HG03342 (cell line): ENCODE data around the gene CRTC1.

ENCODE experiments used
- ATAC-seq: cut with Tn5 transposase; IDR thresholded peaks from one replicate; pipeline ENCODE4 v1.9.1; 2021; ENCODE audit warnings: mild to moderate bottlenecking, moderate library complexity; ENCODE audit not compliant: unreplicated experiment

CRTC1 gene

DNA sequence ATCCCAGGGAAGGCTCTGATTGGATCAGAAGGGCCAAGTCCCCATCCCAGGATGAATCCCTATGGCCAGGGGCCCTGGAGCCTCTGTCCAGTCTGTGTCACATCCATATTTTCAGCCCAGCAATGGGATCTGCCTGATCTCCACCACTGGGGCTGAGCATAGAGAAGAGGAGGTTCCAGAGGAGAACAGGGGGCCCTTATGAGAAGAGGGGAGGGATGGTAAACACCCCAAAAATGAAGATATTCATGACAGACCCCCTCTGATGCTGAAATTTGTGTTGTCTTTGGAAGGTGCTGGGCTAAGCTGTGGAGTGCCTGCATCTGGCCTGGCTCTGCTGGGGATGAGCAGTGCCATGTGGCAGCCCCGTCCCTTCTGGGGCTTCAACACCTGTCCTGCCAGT, 32.2 kb upstream of the CRTC1 start:
- no peak for ATAC-seq

DNA sequence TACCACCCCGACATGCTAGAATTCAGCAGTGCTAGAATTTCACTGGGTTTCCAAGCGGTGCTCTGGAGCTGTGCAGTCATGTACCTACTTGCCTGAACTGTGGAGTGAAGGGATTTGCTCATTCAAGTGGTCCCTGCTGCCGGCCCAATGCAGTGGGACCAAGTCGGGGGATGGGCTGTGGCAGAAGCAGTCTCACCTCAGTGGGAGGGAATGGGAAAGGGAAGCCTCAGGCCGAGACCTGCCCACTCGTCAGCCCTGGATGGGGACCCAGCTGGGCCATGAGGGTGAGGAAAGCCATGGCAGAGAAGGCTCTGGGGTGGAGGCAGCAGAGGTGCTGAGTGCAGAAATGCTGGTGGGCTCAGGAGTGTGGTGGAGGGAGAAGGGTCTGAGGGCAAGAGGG, 31.7 kb upstream of the CRTC1 start:
- no peak for ATAC-seq

DNA sequence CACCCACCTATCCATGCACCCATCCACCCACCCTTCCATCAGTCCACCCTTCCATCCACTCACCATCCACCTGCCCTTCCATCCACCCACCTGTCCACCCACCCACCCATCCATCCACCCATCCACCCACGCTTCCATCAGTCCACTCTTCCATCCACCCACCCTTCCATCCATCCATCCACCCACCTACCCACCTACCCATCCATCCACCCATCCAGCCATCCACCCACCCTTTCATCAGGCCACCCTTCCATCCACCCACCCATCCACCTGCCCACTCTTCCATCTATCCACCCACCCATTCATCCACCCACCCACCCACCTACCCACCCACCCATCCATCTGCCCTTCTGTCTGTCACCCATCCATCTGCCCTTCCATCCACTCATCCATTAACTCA, 29.6 kb upstream of the CRTC1 start:
- no peak for ATAC-seq

DNA sequence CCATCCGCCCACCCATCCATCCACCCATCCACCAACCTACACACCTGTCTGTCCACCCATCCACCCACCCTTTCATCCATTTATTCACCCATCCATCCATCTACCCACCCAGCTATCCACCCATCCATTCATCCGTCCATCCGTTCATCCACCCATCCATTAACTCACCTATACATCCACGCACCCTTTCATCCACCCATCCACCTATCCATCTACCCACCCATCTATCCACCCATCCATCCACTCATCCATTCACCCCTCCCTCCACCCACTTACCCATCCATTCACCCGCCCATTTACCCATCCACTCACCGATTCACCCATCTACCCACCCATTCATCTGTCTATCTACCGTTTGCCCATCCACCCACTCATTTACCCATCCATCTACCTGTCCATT, 29.0 kb upstream of the CRTC1 start:
- ATAC-seq: no peak

DNA sequence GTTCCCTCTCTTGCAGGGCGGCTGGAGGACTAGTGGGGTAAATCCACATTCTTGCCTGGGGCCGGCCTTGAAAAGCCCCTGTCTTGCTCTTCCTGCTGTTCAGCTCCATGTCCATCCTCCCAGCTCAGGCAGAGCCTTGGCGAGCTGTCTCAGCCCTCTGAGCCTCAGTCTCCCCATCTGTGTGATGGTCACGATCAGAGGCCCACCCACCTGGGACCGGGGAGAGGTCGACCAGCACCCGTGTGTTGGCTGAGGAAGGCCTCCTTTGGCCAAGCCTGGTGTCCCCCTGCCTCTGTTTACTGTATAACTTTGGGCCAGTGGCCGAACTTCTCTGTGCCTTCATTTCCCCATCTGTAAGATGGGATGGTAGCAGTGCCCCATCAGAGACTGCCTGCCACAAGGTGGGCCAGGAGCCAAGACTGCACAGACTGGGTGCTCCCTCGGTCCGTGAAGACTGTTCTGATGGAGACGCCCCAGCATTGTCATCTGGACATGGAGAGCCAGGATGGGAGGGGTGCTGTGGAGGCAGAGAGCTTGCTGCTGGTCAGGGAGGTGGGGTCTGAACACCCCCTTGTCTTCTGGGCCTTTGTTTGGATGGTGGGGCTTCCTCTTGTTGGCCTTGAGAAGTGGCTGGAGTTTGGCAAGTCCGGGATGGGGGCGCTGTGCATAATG, 28.2 kb upstream of the CRTC1 start:
- ATAC-seq: no peak

DNA sequence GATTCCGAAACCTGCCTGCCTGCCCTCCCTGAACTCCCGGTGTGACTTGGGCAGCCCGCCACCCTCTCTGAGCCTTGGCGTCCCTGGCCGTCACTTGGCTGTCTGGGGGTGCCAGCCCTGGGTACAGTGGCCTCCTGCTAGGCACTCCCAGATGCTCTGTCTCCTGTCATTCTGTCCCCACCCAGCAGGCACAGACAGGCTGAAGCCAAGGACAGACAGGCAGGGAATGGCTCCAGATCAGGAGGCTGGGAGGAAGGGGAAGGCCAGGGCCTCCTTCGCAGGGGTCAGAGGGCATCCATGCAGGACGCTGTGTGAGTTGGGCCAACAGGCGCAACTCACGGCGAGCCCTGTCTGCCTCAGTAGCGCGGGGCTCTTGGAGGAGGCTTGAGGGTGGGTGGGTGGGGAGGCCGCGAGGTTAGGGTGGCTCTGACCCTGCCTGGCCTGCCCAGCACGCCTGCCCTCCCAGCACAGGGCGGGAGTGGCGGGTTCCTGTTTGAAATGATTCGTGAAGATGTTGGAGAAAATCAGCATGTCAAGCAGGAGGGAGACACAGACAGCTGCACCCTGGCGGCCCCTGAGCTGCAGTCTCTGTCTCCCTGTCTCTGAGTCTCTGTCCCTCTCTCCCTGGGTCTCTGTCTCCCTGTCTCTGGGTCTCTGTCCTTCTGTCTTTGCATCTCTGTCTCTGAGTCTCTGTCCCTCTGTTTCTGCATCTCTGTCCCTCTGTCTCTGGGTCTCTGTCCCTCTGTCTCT, 27.0 kb upstream of the CRTC1 start:
- ATAC-seq: no peak

DNA sequence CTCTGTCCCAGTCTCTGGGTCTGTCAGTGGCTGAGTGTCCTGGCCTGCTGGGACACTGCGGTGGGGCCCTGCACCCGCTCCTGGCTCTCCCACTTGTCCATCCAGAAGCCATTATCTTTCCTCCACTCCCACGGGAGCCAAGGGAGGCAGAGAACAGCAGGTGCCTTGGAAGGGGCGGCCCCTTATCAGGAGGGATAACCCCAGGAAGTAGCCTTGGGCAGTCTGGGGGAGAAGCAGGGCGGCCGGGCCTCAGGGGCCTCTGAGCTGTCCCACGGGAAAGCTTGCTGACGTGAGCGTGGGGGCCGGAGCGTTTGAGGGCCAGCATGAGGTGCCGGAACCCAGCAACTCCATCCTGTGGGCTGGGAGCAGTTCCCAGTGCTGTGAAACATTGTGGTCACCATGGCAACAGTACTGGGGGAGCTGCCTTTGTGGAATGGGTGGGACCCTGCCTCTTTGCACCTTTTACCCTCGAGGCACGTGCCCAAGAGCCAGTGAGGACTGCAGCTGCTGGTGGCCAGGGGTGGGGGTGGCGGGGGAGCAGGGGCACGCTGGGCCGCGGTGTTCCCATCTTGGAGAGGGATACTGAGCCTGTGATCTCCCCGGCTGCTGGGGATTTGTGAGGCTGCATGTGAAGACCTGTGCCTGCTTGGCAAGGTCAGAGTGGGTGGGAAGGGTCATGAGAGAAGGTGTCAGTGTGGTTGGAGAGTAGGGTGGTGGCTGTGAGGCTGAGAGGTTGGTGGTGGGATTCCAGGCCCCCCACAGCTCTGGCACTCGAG, 25.7 kb upstream of the CRTC1 start:
- ATAC-seq: no peak

DNA sequence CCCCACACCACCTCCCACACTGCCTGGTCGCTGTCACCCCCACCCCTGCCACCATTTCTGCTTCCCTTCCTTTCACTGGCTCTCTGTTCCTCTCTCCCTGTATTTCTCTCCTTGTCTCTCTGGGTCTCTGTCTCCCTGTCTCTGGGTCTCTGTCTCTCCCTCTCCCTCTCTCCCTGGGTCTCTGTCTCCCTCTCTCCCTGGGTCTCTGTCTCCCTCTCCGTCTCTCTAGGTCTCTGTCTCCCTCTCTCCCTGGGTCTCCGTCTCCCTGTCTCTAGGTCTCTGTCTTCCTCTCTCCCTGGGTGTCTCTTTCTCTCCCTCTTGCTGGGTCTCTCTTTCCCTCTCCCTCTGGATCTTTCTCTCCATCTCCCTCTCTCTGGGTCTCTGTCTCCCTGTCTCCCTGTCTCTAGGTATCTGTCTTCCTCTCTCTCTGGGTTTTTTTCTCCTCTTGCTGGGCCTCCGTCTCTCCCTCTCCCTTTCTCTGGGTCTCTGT, 25.1 kb upstream of the CRTC1 start:
- no peak for ATAC-seq

DNA sequence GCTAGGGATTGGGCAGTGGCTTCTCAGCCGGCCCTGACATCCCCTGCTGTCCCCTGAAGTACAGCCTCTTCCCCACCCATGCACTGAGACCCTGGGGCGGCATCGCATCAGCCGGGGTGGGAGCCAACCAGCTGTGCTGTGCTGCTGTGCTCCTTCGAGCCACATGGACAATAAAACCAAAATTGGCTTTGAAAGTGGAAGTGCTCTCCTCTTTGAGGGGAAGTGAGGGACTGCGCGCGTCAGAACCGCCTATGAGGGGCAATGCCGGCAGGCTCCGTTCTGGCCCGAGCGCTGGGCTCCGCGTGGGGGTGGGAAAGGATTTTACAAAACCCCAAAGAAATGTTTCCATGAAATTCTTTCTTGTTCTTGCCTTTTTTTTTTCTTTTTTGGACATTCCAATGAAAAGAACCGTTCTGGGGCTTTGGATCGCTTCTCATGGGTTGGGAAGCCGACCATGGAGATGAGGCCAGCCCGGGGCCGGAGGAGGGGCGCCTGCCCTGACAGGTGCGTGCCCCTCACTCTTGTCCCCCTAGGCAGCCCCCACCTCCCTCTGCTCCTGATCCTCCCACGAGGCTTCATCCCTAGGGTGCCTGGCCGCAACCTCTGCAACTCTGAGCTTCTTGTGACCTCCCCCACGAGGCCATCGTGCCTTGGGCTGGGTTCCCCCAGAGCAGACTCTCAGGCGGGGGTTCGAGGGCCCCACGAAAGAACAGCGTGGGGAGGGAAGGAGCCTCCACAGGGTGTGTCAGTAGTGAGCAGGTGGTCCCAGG, 24.0 kb upstream of the CRTC1 start:
- ATAC-seq: no peak

DNA sequence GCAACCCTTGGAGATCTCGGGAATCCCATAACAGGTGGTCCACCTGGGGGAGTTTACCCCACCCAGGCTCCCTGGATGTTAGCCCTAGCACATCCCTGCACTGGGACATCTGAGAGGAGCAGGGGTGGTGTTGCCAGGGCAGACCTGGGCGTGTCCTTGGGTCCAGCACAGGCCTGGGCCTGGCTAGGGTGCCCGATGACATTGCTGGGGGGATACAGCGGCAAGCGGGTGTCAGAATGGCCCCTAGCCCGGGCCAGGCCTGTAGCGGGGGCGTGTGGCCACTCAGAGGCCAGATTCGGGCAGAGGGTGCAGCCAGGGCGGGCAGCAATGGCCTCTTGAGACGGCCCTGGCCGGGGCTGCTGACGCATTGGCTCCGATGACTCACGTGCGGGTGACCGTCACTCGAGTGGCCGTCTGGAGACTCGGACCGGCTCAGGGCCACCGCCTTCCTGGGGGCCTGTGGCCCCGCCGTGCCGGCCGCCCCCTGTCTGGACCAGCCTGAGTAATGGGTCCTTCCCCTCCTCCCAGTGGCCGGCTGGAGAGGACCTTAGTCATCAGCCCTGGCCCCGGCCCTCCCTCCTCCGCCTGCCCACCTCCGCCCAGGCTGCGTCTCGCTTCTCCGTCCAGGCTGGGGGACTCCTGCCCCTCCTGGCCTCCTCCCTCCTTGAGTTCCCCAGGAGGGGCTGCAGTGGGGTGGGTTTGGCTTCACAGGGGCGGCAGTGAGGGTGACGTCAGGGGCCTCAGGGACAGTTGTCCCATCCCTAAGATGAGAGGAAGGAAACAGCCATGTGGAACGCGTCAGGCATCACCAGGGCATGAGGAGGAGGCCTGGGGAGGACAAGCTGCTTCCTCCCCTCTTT, 23.2 kb upstream of the CRTC1 start:
- no peak for ATAC-seq

DNA sequence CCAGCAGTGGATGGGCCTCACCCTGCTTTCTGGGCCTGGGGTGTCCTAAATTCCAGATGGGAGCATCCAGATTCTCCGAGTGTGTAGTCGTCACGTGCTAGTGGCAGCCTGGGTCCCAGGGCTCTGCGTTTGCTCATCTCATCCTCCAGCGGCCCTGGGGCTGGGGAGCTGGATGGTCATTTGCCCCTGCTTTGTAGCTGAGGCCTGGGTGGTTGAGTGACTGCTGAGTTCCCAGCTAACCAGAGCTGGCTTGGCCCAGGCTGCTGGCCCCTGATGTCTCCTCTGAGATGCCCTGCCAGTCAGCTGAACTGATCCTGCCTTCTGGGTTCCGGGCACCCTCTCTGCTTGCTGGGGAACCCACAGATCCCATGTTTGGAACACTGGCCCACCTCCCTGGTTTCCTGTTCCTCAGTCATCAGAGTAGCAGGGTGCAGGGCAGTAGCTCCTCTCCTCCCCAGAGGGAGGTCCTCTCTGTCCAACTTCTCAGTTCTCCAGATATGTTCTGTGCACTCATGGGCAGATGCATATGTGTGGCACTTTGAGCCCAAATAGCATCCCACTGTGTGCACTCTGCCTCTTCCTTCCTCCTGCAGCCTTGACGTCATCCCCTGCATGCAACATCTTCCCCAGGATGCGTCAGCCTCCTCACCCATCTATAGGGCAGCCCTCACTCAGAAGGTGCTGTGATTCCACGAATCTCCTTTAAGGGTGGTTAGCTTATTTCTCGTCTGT, 22.4 kb upstream of the CRTC1 start:
- ATAC-seq: no peak

DNA sequence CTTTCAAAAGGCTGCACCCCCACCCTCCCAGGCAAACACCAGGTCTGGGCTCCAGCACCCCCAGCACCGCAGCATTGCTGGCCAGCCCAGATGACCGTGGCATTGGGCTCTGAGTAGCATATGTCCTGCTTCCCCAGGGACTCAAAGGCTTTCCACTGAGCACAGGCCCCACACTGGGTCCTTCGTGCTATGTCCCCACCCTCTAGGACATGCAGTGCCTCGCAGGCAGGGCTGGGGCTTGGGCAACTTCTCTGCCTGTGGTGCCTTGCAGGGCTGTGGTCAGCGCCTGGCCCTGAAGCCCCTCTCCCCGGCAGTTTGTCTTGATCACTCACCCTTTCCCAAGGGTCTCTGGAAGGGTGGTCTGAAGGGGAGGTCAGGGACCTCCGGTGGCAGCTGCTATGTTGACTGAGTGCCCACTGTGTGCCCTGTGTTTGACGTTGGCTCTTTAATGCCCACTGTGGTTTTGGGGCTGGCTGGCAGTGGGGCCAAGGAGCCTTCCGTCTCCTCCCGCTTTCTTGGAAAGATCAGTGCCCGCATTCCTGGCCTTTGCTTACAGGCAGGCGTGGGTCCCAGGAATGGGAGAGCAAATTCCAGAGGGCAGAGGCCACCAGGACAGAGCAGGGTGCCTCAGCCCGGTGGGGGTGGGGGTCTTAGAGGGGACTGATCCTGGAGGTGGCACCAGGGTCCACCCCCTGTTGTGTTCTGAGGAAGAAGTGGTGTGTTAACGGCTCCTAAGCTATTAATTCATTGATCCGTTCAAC, 20.3 kb upstream of the CRTC1 start:
- no peak for ATAC-seq

DNA sequence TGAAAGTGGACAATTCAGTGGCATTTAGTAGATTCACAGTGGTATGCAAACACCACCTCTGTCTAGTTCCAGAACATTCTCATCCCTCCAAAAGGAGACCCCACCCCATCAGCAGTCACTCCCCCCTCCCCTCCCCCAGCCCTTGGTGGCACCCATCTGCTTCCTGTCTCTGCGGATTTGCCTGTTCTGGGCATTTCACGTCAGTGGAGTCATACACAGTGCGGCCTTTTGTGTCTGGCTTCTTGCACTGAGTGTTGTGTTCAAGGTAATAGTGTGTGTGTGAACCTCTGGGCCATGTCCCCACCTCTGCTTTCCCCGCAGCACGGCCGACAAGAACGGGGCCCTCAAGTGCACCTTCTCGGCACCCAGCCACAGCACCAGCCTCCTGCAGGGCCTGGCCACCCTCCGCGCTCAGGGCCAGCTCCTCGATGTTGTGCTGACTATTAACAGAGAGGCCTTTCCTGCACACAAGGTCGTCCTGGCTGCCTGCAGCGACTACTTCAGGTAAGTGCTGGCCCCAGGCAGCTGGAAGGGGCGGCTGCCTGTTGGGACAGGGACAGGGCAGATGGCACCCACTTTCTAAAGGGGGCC, 19.4 kb upstream of the CRTC1 start:
- ATAC-seq: no peak

DNA sequence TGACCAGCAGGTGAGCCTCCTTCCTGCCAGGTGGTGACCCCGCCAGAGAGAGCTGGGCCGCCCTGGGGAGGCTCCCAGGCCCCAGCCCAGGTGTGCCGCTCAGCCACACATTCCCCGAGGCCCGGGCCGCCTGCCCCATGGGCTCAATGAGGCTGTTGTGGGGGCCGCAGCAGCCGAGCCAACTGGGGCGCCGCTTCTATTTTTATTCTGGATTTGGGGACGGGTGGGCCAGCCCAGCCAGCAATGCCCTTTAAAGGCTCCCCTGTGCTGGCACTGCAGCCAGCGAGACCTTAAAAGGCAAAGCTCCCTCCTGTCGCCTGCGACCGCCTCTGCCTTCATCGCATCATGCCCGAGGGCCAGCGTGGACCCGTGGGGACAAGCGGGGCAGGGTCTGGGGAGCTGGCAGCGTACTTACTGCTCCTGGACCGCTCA, 17.7 kb upstream of the CRTC1 start:
- ATAC-seq: no peak

DNA sequence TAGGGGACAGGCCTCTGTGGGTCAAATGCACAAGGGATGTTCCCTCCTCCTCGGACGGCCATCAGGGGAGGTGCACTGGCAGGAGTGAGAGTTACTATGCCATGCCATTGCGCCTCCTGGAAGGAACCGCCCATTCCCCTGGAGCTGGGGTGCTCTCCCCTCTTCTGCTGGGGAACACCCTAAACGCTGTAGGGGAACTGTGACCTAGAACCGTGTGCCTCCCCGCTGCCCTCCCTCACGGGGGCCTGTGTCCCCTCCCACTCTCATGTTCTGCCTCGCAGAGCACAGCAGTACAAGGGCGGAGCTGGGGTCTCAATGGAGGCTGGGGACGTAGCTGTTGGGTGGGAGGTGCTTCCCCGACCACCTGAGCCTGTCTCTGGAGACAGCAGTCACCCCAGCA, 17.2 kb upstream of the CRTC1 start:
- ATAC-seq: no peak

DNA sequence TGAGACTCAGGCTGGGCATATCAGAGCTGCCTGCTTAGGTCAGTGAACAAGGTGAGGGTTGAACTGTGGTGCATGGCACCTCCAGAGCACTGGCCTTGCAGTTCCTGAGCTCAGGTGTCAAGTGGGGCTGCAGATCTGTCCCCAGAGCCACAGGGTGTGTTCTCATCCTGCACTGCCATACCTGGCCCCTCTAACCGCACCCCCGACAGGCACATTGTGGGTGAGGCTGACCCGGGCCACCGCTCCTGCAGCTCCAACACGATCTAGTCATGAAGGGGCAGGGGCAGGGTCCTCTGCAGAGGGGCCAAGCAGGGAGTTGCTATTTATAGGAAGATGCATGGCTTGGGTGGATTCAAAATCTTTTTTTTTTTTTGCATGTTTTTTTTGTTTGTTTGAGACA, 16.7 kb upstream of the CRTC1 start:
- ATAC-seq: no peak

DNA sequence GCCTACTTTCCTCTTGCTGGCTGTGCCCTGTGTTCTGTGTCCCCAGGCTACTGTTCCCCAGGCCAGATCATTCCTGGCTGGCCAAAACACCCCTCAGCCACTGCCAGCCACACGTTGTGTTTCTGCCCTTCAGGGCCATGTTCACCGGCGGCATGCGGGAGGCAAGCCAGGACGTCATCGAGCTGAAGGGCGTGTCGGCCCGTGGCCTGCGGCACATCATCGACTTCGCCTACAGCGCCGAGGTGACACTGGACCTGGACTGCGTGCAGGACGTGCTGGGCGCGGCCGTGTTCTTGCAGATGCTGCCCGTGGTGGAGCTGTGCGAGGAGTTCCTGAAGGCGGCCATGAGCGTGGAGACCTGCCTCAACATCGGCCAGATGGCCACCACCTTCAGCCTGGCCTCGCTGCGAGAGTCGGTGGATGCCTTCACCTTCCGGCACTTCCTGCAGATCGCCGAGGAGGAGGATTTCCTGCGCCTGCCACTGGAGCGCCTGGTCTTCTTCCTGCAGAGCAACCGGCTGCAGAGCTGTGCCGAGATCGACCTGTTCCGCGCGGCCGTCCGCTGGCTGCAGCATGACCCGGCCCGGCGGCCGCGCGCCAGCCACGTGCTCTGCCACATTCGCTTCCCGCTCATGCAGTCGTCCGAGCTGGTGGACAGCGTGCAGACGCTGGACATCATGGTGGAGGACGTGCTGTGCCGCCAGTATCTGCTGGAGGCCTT, 15.8 kb upstream of the CRTC1 start:
- no peak for ATAC-seq

DNA sequence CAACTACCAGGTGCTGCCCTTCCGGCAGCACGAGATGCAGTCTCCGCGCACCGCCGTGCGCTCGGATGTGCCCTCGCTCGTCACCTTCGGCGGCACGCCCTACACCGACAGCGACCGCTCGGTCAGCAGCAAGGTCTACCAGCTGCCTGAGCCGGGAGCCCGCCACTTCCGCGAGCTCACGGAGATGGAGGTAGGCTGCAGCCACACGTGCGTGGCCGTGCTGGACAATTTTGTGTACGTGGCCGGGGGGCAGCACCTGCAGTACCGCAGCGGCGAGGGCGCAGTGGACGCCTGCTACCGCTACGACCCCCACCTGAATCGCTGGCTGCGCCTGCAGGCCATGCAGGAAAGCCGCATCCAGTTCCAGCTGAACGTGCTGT, 15.2 kb upstream of the CRTC1 start:
- ATAC-seq: no peak
